NB4 (cell line): ENCODE data around the gene STK39.

Experiments
- DNase-seq: peaks from one replicate; pipeline ENCODE4 v3.0.0; 2010; ENCODE audit warnings: low read depth
- H3K4me3 ChIP-seq: one replicate; pipeline ENCODE4 v1.5.1; 2011; ENCODE audit warnings: mild to moderate bottlenecking, low read depth, low read length, moderate library complexity
- MYC ChIP-seq: IDR thresholded peaks from 2 replicates; pipeline ENCODE4 v1.6.1; 2011; ENCODE audit warnings: low read depth, low read length
- POLR2A ChIP-seq: IDR thresholded peaks from 2 replicates; pipeline ENCODE4 v1.6.1; 2011; ENCODE audit warnings: mild to moderate bottlenecking; ENCODE audit not compliant: insufficient read length; ENCODE audit errors: extremely low read depth
- TF ChIP-seq, protein P1 (sequence below): IDR thresholded peaks from 2 replicates; pipeline ENCODE4 v1.6.1; 2011; ENCODE audit warnings: low read depth, low read length
- TF ChIP-seq, protein P2 (sequence below): IDR thresholded peaks from one replicate; pipeline ENCODE4 v1.5.1; 2012; ENCODE audit warnings: low read depth, low read length

STK39 gene

DNA sequence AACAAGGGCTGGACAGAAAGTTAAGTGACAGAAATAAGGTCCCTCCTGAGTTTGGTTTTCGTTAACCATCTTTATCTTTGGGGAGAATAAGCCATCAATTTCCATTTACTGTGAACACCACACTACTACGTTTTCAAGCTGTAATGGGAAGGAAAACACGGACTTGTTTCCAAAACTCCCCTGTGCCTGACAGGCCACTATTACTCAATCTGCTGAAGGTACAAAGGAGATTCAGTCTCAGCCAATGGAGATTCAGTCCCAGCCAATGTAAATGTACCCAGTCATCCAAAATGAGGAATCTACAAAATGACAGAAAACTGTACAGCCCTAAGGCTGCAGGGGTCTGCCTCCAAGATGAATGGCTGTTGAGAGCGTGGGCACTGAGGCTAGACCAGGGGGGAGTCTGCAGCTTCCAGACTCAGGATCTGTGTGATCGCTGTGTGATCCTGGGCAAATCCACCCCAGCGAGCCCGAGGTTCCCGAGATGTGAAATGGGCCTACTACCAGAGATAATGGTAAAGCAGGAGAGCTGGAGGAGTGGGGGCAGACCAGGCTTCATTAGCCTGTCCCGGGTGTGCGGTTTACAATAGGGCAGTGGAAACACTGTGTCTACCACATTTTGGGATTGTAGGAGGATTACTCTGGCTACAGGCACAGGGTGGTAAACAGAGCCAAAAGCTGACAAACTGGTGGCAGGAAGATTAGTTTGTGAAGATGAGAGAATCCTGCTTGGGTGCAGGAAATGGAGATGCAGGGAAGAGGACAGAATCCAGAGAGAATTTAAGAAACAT, 284.8 kb downstream of the STK39 start:
- DNase-seq = no peak
- no peak overlapping the region for H3K4me3 ChIP-seq
- TF ChIP-seq, protein P1, sequence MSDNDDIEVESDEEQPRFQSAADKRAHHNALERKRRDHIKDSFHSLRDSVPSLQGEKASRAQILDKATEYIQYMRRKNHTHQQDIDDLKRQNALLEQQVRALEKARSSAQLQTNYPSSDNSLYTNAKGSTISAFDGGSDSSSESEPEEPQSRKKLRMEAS = no peak
- TF ChIP-seq, protein P2, sequence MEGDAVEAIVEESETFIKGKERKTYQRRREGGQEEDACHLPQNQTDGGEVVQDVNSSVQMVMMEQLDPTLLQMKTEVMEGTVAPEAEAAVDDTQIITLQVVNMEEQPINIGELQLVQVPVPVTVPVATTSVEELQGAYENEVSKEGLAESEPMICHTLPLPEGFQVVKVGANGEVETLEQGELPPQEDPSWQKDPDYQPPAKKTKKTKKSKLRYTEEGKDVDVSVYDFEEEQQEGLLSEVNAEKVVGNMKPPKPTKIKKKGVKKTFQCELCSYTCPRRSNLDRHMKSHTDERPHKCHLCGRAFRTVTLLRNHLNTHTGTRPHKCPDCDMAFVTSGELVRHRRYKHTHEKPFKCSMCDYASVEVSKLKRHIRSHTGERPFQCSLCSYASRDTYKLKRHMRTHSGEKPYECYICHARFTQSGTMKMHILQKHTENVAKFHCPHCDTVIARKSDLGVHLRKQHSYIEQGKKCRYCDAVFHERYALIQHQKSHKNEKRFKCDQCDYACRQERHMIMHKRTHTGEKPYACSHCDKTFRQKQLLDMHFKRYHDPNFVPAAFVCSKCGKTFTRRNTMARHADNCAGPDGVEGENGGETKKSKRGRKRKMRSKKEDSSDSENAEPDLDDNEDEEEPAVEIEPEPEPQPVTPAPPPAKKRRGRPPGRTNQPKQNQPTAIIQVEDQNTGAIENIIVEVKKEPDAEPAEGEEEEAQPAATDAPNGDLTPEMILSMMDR = no peak
- TF ChIP-seq POLR2A (no peak), MYC (no peak)

DNA sequence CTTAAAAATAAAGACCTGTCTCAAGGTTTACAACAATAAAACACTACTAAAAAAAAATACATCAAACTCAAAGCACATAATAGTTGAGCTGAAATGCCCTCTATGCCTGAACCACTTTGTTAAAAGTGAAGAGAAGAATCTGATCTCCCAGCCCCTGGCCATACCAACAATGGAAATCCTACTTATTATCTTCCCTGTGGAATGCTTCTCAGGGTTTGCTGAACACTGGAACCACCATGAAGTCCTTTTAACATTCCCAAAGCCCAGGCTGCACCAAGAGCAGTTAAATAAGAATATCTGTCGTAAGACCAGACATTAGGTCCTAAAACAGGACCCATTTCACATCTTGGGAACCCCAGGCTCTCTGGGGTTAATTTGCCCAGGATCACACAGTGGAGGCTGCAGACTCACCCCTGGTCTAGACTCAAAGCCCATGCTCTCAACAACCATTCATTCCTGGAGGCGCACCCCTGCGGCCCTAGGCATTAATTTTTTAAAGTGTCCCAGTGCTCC, 285.8 kb downstream of the STK39 start:
- H3K4me3 ChIP-seq = no peak overlapping the region
- TF ChIP-seq, protein P1 = no peak
- no peak for TF ChIP-seq MYC
- TF ChIP-seq POLR2A = no peak
- TF ChIP-seq, protein P2 = no peak
- no peak for DNase-seq

DNA sequence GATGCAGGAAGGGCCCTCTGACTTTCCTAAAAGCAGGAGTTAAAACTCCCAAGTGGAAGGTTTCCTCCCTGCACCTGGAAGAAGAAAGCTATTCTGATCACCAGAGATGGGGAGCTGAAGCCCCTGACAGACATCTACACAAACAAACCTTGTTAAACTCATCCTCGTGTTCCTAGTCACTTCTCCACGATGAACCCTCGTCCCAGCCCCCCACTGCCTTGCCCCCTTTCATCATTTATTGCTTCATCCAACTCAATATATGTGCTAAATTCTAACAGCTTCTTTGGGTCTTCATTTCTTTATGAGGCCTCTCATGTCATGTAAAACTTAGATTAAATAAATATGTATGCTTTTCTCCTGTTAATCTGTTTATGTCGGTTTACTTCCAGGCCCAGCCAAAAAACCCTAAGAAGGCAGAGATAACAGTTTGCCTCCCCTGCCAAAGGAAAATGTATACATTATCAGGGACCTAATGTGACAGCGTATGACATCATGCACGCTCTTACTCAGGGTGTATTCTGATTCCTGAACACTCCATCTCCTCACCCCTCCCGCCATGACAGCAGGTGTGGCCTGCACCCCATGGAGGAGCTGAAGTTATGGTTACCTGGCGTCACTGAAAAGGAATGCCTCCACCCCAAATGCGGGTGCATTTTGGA, 287.2 kb downstream of the STK39 start:
- no peak overlapping the region for H3K4me3 ChIP-seq
- no peak for TF ChIP-seq POLR2A
- no peak for TF ChIP-seq MYC
- TF ChIP-seq, protein P1 = no peak
- TF ChIP-seq, protein P2 = no peak
- no peak for DNase-seq

DNA sequence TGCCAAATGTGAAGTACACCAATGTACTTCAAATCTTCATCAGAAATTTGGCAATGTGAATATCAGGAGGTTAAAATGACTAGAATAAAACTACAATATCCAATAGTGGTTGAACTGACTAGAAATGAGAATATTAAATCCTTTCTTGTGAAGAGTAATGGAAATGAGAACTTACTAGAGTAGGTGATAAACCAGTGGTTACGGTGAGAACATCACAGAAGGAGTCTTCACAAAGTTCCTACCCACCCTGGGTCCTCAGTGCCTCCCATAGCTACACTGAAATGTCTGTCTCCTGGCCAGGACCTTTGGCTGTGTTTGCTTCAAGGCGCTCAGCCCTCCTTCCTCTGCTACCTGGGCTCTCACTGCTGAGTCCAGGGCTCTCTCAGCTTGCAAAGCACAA, 289.7 kb downstream of the STK39 start:
- TF ChIP-seq, protein P1 = no peak
- TF ChIP-seq MYC (no peak), POLR2A (no peak)
- TF ChIP-seq, protein P2 = no peak
- no peak overlapping the region for H3K4me3 ChIP-seq
- DNase-seq = no peak

DNA sequence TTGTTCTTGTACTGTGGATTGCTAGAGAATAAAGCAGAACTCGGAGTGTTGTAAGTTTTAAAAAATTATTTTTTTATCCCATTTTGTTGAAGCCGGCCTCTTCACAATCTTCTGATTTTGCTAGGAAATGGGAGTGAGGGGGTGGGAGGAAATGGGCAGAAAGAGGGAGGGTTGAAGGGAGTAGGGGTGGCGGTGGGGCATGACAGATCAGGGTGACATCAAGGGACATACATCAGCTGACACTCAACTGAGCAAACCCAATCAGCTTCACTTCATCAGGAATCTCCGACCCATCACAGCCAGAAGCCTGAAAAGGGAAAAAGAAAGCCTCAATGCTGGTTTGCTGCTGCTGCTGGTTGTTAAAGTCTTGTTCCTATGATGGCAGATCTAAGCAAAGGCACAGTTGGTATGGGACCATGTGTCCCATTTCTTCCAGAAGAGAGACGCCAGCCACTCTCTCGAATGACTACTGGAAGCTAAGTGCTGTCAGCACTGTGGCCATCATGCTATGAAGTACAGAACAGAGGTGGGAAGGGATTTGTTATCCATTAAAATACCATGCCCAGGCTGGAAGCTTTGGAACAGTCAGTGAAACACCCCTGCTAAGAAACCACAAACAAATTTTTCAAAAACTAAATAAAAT, 292.0 kb downstream of the STK39 start:
- TF ChIP-seq, protein P2 = no peak
- TF ChIP-seq POLR2A (no peak), MYC (no peak)
- TF ChIP-seq, protein P1 = no peak
- no peak for DNase-seq
- no peak overlapping the region for H3K4me3 ChIP-seq
